Astrocyte (in vitro differentiated cells and primary cell): Measurements from ENCODE around the gene ITPR2. TPM values are rescaled to one million over a fixed set of nuclear protein-coding genes. Genes with fewer than 3 reads are reported as not detected.
"Not testable (repeated sequence)": the region's sequence is repeated elsewhere in the genome, so short reads cannot be mapped to it uniquely, and the experiment has no call there.

Source experiments
- DNase-seq: peaks from one replicate; pipeline ENCODE4 v3.0.0-alpha.2; 2010; ENCODE audit warnings: low read depth
- FAIRE-seq: peaks from 2 replicates; lab custom pipeline; 2011; peaks lifted over from hg19 to GRCh38; lab: Jason Lieb, UNC
- H2AFZ ChIP-seq: 2 replicates; pipeline ENCODE4 v1.6.0; 2012; ENCODE audit warnings: low read depth, low read length, inconsistent platforms
- H3K27ac ChIP-seq: 2 replicates; pipeline ENCODE4 v1.5.1; 2011; ENCODE audit warnings: low read depth, low read length, inconsistent platforms
- H3K27me3 ChIP-seq: 2 replicates; pipeline ENCODE4 v1.6.0; 2011; ENCODE audit warnings: low read length, inconsistent platforms; ENCODE audit not compliant: insufficient read depth
- H3K36me3 ChIP-seq: 2 replicates; pipeline ENCODE4 v1.5.1; 2011; ENCODE audit warnings: low read length, inconsistent platforms; ENCODE audit not compliant: insufficient read depth
- H3K4me1 ChIP-seq: 2 replicates; pipeline ENCODE4 v1.5.1; 2011; ENCODE audit warnings: low read length, inconsistent platforms; ENCODE audit not compliant: insufficient read depth
- H3K4me2 ChIP-seq: 2 replicates; pipeline ENCODE4 v1.6.0; 2012; ENCODE audit warnings: low read length, inconsistent platforms
- H3K4me3 ChIP-seq: 2 replicates; pipeline ENCODE4 v1.5.1; 2011; ENCODE audit warnings: low read depth, mild to moderate bottlenecking, low read length, inconsistent platforms; ENCODE audit not compliant: insufficient read depth
- H3K79me2 ChIP-seq: 2 replicates; pipeline ENCODE4 v1.6.0; 2012; ENCODE audit warnings: mild to moderate bottlenecking, low read length, inconsistent platforms; ENCODE audit not compliant: insufficient read depth
- H3K9ac ChIP-seq: 2 replicates; pipeline ENCODE4 v1.6.0; 2012; ENCODE audit warnings: mild to moderate bottlenecking, low read length, inconsistent platforms
- H3K9me3 ChIP-seq: 2 replicates; pipeline ENCODE4 v1.5.1; 2012; ENCODE audit warnings: low read depth, mild to moderate bottlenecking, low read length, inconsistent platforms; ENCODE audit not compliant: insufficient read depth
- H4K20me1 ChIP-seq: 2 replicates; pipeline ENCODE4 v1.6.0; 2012; ENCODE audit warnings: low read length, inconsistent platforms; ENCODE audit not compliant: insufficient read depth
- H3K27ac Mint-ChIP-seq: one replicate; pipeline ENCODE4 v1.8.0; 2021; ENCODE audit warnings: mild to moderate bottlenecking, mixed read lengths; ENCODE audit not compliant: unreplicated experiment
- H3K27me3 Mint-ChIP-seq: one replicate; pipeline ENCODE4 v1.8.0; 2021; ENCODE audit warnings: low read depth, mixed read lengths; ENCODE audit not compliant: unreplicated experiment
- H3K36me3 Mint-ChIP-seq: one replicate; pipeline ENCODE4 v1.8.0; 2021; ENCODE audit warnings: low read depth, mixed read lengths; ENCODE audit not compliant: unreplicated experiment
- H3K4me1 Mint-ChIP-seq: one replicate; pipeline ENCODE4 v1.8.0; 2021; ENCODE audit warnings: low read depth, mixed read lengths; ENCODE audit not compliant: unreplicated experiment
- H3K4me3 Mint-ChIP-seq: one replicate; pipeline ENCODE4 v1.8.0; 2021; ENCODE audit warnings: mild to moderate bottlenecking, moderate library complexity, mixed read lengths; ENCODE audit not compliant: unreplicated experiment
- H3K9me3 Mint-ChIP-seq: one replicate; pipeline ENCODE4 v1.8.0; 2021; ENCODE audit warnings: mild to moderate bottlenecking, mixed read lengths; ENCODE audit not compliant: unreplicated experiment
- EZH2 ChIP-seq: IDR thresholded peaks from 2 replicates; pipeline ENCODE4 v1.6.1; 2012; ENCODE audit warnings: mild to moderate bottlenecking, low read length, inconsistent platforms; ENCODE audit not compliant: insufficient read depth
- total RNA-seq: library from RNA; stranded (reverse); gene quantifications from 2 replicates; pipeline ENCODE4 v1.2.1, GENCODE V29; 2021
- TF ChIP-seq, protein P1 (sequence below): IDR thresholded peaks from 2 replicates; pipeline ENCODE4 v1.5.1; 2011; ENCODE audit warnings: low read depth, mild to moderate bottlenecking, inconsistent platforms, low read length, moderate library complexity; ENCODE audit not compliant: insufficient read depth

ITPR2 gene
- total RNA-seq, 1 donor from 2014 or later: 24.4 TPM

DNA sequence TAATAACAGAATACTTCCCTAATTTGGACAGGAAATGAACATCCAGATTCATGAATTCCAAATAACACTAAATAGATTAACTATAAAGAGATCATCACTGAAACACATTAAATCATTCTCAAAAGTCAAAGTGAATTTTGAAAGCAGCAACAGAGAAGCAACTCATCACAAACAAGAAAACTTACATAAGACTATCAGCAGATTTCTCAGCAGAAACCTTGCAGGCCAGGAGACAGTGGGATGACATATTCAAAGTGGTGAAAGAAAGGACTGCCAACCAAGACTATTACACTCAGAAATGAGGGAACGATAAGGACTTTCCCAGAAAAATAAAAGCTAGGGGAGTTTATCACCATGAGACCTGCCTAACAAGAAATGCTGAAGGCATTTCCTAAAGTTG, 70.8 kb downstream of the ITPR2 start:
- H3K27me3 Mint-ChIP-seq: no peaks in the 10 kb centered on the region
- H3K9ac ChIP-seq: no peak overlapping the region
- H3K4me1 ChIP-seq: no peaks in the 10 kb centered on the region
- no peaks in the 10 kb centered on the region for H3K27me3 ChIP-seq
- H3K36me3 Mint-ChIP-seq: peaks cover 11% of the 10 kb centered on the region
- FAIRE-seq (no peak), DNase-seq (no peak)
- no peak overlapping the region for H3K27ac Mint-ChIP-seq
- TF ChIP-seq, protein P1, sequence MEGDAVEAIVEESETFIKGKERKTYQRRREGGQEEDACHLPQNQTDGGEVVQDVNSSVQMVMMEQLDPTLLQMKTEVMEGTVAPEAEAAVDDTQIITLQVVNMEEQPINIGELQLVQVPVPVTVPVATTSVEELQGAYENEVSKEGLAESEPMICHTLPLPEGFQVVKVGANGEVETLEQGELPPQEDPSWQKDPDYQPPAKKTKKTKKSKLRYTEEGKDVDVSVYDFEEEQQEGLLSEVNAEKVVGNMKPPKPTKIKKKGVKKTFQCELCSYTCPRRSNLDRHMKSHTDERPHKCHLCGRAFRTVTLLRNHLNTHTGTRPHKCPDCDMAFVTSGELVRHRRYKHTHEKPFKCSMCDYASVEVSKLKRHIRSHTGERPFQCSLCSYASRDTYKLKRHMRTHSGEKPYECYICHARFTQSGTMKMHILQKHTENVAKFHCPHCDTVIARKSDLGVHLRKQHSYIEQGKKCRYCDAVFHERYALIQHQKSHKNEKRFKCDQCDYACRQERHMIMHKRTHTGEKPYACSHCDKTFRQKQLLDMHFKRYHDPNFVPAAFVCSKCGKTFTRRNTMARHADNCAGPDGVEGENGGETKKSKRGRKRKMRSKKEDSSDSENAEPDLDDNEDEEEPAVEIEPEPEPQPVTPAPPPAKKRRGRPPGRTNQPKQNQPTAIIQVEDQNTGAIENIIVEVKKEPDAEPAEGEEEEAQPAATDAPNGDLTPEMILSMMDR: no peak
- TF ChIP-seq EZH2: no peak
- H3K4me3 ChIP-seq: no peak overlapping the region
- no peaks in the 10 kb centered on the region for H4K20me1 ChIP-seq
- H2AFZ ChIP-seq: no peak overlapping the region
- peaks cover 4% of the 10 kb centered on the region for H3K79me2 ChIP-seq
- no peaks in the 10 kb centered on the region for H3K4me1 Mint-ChIP-seq
- no peak overlapping the region for H3K4me2 ChIP-seq
- H3K9me3 Mint-ChIP-seq: peaks cover 8% of the 10 kb centered on the region
- H3K9me3 ChIP-seq: no peaks in the 10 kb centered on the region
- H3K36me3 ChIP-seq: no peaks in the 10 kb centered on the region
- H3K4me3 Mint-ChIP-seq: no peak overlapping the region
- no peak overlapping the region for H3K27ac ChIP-seq

DNA sequence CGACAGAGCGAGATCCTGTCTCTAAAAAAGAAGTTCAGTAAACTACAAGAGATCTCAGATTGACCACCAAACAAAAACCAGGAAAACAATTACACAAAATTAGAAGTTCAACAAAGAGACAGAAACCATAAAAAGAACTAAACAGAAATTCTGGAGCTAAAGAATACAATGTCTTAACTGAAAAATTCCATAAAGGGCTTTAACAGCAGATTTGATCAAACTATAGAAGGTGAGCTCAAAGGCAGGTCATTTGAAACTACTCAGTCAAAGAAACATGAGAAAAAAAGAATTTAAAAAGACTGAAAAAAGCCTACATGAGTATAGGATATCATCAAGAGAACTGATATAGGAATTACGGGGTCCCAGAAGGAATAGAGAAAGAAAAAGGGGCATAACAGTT, 71.2 kb downstream of the ITPR2 start:
- H3K4me1 ChIP-seq: no peaks in the 10 kb centered on the region
- H4K20me1 ChIP-seq: no peaks in the 10 kb centered on the region
- no peaks in the 10 kb centered on the region for H3K9me3 ChIP-seq
- FAIRE-seq (no peak), DNase-seq (no peak)
- no peak overlapping the region for H3K4me3 Mint-ChIP-seq
- peaks cover 4% of the 10 kb centered on the region for H3K79me2 ChIP-seq
- no peak overlapping the region for H2AFZ ChIP-seq
- no peak overlapping the region for H3K4me3 ChIP-seq
- TF ChIP-seq, protein P1: no peak
- TF ChIP-seq EZH2: no peak
- no peak overlapping the region for H3K9ac ChIP-seq
- no peak overlapping the region for H3K27ac ChIP-seq
- H3K4me2 ChIP-seq: no peak overlapping the region
- H3K9me3 Mint-ChIP-seq: peaks cover 8% of the 10 kb centered on the region
- H3K27me3 ChIP-seq: no peaks in the 10 kb centered on the region
- no peaks in the 10 kb centered on the region for H3K4me1 Mint-ChIP-seq
- H3K27me3 Mint-ChIP-seq: no peaks in the 10 kb centered on the region
- H3K27ac Mint-ChIP-seq: no peak overlapping the region
- peaks cover 11% of the 10 kb centered on the region for H3K36me3 Mint-ChIP-seq
- H3K36me3 ChIP-seq: no peaks in the 10 kb centered on the region

DNA sequence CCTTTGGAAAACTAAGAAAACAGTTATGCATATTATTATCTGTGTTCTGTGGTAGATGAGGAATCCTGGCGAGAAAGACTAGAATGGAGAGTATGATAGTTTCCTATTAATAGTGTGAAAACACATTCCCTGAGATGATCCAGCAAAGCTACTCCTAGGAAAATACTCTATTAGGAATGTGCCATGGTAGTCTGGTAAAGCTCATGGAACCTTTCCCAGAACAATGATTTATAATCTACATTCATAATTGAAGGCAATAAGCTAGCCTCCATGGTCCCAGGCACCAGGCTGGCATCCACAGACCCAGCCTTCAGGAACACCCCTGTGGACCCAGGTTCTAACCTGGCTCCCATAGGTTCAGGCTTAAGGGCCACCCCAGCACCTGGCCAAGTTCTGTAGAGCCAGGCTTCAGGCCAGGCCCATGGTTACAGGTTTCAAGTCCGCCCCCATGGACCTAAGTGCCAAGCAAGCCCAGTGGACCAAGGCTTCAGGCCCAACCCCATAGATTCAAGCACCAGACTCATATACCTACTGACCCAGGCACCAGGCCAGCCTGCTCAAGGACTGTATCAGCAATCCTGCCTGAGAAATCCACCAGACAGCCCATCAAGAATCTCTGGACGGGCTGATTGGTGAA, 72.2 kb downstream of the ITPR2 start:
- H3K27me3 ChIP-seq: no peaks in the 10 kb centered on the region
- Mint-ChIP-seq H3K9me3 (peaks cover 15% of the 10 kb centered on the region), H3K27me3 (no peaks in the 10 kb centered on the region), H3K4me3 (no peak overlapping the region), H3K27ac (no peak overlapping the region), H3K4me1 (no peaks in the 10 kb centered on the region), H3K36me3 (peaks cover 15% of the 10 kb centered on the region)
- peaks cover 4% of the 10 kb centered on the region for H3K79me2 ChIP-seq
- no peaks in the 10 kb centered on the region for H3K9me3 ChIP-seq
- TF ChIP-seq, protein P1: no peak
- TF ChIP-seq EZH2: no peak
- no peak overlapping the region for H2AFZ ChIP-seq
- H3K36me3 ChIP-seq: no peaks in the 10 kb centered on the region
- no peaks in the 10 kb centered on the region for H4K20me1 ChIP-seq
- H3K27ac ChIP-seq: no peak overlapping the region
- FAIRE-seq: no peak
- H3K4me3 ChIP-seq: no peak overlapping the region
- no peak overlapping the region for H3K4me2 ChIP-seq
- peak; percentile 13 for DNase-seq
- no peaks in the 10 kb centered on the region for H3K4me1 ChIP-seq
- no peak overlapping the region for H3K9ac ChIP-seq

DNA sequence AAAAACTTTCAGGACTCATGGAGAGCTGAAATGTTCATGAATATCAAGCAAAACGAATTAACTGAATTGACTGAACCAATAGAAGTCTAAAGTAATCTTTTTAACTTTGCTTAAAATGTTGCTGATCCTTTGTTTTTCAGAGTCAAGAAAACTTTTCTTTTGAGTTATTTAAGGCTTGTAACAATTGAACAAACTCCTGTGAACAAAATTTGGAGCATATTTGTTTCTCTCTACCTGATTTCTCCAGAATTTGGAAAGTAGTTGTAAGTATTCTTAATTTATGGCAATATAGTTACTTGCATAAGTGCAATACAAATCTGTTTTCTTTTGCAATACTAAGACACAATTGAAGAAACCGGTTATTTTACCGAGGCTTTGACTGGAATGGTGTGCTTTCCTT, 77.6 kb downstream of the ITPR2 start:
- H3K9me3 Mint-ChIP-seq: peaks cover 20% of the 10 kb centered on the region
- FAIRE-seq, H3K36me3 Mint-ChIP-seq: not testable (repeated sequence)

More for the DNA sequence above, 77.6 kb downstream of the ITPR2 start:
- H3K4me2 ChIP-seq, H3K79me2 ChIP-seq, H3K4me1 ChIP-seq, H3K27me3 Mint-ChIP-seq, H3K27me3 ChIP-seq, H3K9ac ChIP-seq, H4K20me1 ChIP-seq, H2AFZ ChIP-seq, H3K27ac Mint-ChIP-seq, H3K4me1 Mint-ChIP-seq, H3K9me3 ChIP-seq, DNase-seq, H3K4me3 Mint-ChIP-seq, H3K4me3 ChIP-seq, H3K27ac ChIP-seq, H3K36me3 ChIP-seq: not testable (repeated sequence)
